Astrocyte (in vitro differentiated cells and primary cell): ENCODE results near the gene MEGF6.

Experiments
- EZH2 ChIP-seq: IDR thresholded peaks from 2 replicates; pipeline ENCODE4 v1.6.1; 2012; ENCODE audit warnings: mild to moderate bottlenecking, low read length, inconsistent platforms; ENCODE audit not compliant: insufficient read depth
- TF ChIP-seq, protein P1 (sequence below): IDR thresholded peaks from 2 replicates; pipeline ENCODE4 v1.5.1; 2011; ENCODE audit warnings: low read depth, mild to moderate bottlenecking, inconsistent platforms, low read length, moderate library complexity; ENCODE audit not compliant: insufficient read depth

DNA sequence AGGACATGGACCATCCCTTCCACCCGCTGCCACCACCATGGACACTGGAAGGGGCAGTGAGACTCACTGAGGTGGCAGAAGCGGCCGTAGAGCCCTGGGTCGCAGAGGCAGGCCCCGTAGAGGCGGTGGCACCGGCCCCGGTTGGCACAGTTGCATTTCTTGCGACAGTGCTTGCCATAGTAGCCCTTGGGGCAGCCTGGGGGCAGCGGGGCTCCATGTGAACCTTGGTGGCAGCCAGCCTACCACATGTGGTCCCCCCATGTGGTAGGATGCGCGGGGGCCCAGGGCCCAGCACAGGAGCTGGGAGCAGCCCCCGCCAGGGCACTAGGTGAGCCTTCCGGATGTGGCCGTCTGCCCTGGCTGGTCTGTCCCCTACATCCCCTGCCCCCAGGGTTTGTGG lies 105.3 kb downstream of the MEGF6 start:
- TF ChIP-seq, protein P1, sequence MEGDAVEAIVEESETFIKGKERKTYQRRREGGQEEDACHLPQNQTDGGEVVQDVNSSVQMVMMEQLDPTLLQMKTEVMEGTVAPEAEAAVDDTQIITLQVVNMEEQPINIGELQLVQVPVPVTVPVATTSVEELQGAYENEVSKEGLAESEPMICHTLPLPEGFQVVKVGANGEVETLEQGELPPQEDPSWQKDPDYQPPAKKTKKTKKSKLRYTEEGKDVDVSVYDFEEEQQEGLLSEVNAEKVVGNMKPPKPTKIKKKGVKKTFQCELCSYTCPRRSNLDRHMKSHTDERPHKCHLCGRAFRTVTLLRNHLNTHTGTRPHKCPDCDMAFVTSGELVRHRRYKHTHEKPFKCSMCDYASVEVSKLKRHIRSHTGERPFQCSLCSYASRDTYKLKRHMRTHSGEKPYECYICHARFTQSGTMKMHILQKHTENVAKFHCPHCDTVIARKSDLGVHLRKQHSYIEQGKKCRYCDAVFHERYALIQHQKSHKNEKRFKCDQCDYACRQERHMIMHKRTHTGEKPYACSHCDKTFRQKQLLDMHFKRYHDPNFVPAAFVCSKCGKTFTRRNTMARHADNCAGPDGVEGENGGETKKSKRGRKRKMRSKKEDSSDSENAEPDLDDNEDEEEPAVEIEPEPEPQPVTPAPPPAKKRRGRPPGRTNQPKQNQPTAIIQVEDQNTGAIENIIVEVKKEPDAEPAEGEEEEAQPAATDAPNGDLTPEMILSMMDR = no peak
- TF ChIP-seq EZH2 = no peak
